HG02623 (cell line): Measurements from ENCODE around the gene POLD4.

Source experiments
- ATAC-seq: cut with Tn5 transposase; IDR thresholded peaks from one replicate; pipeline ENCODE4 v1.9.1; 2021; ENCODE audit warnings: moderate library complexity; ENCODE audit not compliant: unreplicated experiment

POLD4 gene

DNA sequence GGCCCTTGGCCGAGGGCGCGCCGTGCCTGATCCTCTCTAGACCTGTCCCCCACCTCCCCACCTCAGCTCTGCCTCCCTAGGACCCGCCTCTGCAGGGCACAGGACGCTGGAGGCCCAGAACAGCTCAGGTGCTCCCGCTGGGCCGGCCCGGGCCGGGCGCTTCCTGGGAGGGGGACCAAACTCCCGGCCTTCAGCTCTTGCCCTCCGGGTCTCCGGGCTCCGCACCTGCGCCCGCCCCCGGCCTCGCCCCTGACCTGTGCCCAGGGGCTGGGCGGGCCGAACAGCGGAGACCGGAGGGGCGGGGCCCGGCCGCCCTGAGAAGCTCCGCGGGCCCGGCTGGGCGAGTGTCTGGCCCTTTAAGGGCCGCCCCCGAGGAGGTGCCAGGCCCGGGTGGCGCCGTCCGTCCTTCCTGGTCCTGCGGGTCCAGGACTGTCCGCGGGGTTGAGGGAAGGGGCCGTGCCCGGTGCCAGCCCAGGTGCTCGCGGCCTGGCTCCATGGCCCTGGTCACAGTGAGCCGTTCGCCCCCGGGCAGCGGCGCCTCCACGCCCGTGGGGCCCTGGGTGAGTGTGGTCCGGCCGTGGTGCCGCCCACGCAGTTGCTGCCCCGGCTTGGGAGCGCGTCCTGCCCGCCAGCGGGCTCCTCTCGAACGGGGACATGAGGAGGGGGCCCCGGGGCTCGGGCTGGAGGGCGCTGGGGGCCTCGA lies 50.1 kb downstream of the POLD4 start, which contains the start of gene SSH3:
Gene SSH3, plus strand, starts transcription at position 399 of the 703 bp plus-strand sequence. Its CDS starts 96 bp downstream, at position 495.
- ATAC-seq = peak; percentile 49

GRCh38 chr11:67302571-67303131 lies 50.7 kb downstream of the POLD4 start:
- ATAC-seq = no peak

- ATAC-seq = no peak
These were observed 51.3 kb downstream of the POLD4 start for GRCh38 chr11:67301951-67302516.

GRCh38 chr11:67301313-67301921 lies 51.9 kb downstream of the POLD4 start:
- ATAC-seq = no peak
